ENCODE data around the gene CHST1.

CHST1 gene

GRCh38 chr11:45635907-45636306 lies 29.5 kb downstream of the CHST1 start:
- Histone ChIP-seq H3K27ac (replicated peaks) (no peak overlapping the region), H3K27me3 (ENCODE audit: insufficient read depth, poor library complexity, severe bottlenecking) (no peaks in the 10 kb centered on the region), H3K4me3 (replicated peaks; ENCODE audit: insufficient read depth, low read length) (no peak overlapping the region)
- no peak for DNase-seq (ENCODE audit: low read depth in 1 of 2, low spot score in 1 of 2)
- TF ChIP-seq CTCF (IDR thresholded peaks at IDR 0.05; ENCODE audit: insufficient read depth, low read length) (no peak), REST (IDR thresholded peaks at IDR 0.05; ENCODE audit: insufficient replicate concordance, low read depth) (no peak), SPI1 (IDR thresholded peaks at IDR 0.05; ENCODE audit: borderline replicate concordance, low read depth) (no peak), GABPA (IDR thresholded peaks at IDR 0.05; ENCODE audit: low read depth) (no peak), POLR2AphosphoS5 (IDR thresholded peaks at IDR 0.05; ENCODE audit: low read depth) (no peak)

GRCh38 chr11:45625611-45626010 lies 39.8 kb downstream of the CHST1 start:
- DNase-seq (ENCODE audit: low read depth in 1 of 2, low spot score in 1 of 2), result no peak
- TF ChIP-seq CTCF (IDR thresholded peaks at IDR 0.05; ENCODE audit: insufficient read depth, low read length) (no peak), REST (IDR thresholded peaks at IDR 0.05; ENCODE audit: insufficient replicate concordance, low read depth) (no peak), POLR2AphosphoS5 (IDR thresholded peaks at IDR 0.05; ENCODE audit: low read depth) (no peak), SPI1 (IDR thresholded peaks at IDR 0.05; ENCODE audit: borderline replicate concordance, low read depth) (no peak), GABPA (IDR thresholded peaks at IDR 0.05; ENCODE audit: low read depth) (no peak)
- H3K27me3 ChIP-seq (ENCODE audit: insufficient read depth, poor library complexity, severe bottlenecking), result no peaks in the 10 kb centered on the region
- no peak overlapping the region for H3K27ac ChIP-seq (replicated peaks)
- H3K4me3 ChIP-seq (replicated peaks; ENCODE audit: insufficient read depth, low read length), result no peak overlapping the region

- no peak for TF ChIP-seq POLR2AphosphoS5 (IDR thresholded peaks at IDR 0.05; ENCODE audit: low read depth)
- TF ChIP-seq CTCF (IDR thresholded peaks at IDR 0.05; ENCODE audit: insufficient read depth, low read length), result no peak
- no peak for TF ChIP-seq REST (IDR thresholded peaks at IDR 0.05; ENCODE audit: insufficient replicate concordance, low read depth)
- TF ChIP-seq SPI1 (IDR thresholded peaks at IDR 0.05; ENCODE audit: borderline replicate concordance, low read depth), result no peak
- no peak for TF ChIP-seq GABPA (IDR thresholded peaks at IDR 0.05; ENCODE audit: low read depth)
- no peak for DNase-seq (ENCODE audit: low read depth in 1 of 2, low spot score in 1 of 2)
- H3K27ac ChIP-seq (replicated peaks), result no peak overlapping the region
- no peaks in the 10 kb centered on the region for H3K27me3 ChIP-seq (ENCODE audit: insufficient read depth, poor library complexity, severe bottlenecking)
- no peak overlapping the region for H3K4me3 ChIP-seq (replicated peaks; ENCODE audit: insufficient read depth, low read length)
Observed at GRCh38 chr11:45624095-45624494, 41.3 kb downstream of the CHST1 start.
